ENCODE results near the gene TFDP1. TPM values are rescaled to one million over a fixed set of nuclear protein-coding genes. Genes with fewer than 3 reads are reported as not detected.

Gene TFDP1
- total RNA-seq, 4 donors from 2014 or later = 24.3 to 164 (median 49.1) TPM

DNA sequence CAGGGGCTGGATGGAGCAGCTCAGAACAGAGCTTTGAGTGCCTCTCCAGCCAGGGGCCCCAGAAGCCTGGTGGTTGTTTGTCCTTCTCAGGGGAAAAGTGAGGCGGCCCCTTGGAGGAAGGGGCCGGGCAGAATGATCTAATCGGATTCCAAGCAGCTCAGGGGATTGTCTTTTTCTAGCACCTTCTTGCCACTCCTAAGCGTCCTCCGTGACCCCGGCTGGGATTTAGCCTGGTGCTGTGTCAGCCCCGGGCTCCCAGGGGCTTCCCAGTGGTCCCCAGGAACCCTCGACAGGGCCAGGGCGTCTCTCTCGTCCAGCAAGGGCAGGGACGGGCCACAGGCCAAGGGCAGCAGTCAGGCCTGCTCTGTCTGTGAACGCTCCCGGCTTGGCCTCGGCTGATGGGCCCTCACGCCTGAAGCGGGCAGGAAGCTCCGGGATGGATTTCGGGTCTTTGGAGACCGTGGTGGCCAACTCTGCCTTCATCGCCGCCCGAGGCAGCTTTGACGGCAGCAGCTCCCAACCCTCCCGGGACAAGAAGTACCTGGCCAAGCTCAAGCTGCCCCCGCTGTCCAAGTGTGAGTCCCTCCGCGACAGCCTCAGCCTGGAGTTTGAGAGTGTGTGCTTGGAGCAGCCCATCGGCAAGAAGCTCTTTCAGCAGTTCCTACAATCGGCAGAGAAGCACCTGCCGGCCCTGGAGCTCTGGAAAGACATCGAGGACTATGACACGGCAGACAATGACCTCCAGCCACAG lies 82.6 kb downstream of the TFDP1 start, which contains the start of gene GRK1:
Gene GRK1, plus strand, starts transcription at position 269 of the 751 bp plus-strand sequence. Its CDS starts 168 bp downstream, at position 437.
- Histone ChIP-seq H3K36me3 (no peaks in the 10 kb centered on the region), H3K27ac (no peak within 1 kb of the TSS), H3K27me3 (no peaks in the 10 kb centered on the region), H3K4me1 (peaks cover 0 to 13% (median 2%) of the 10 kb centered on the region in 4 donors), H3K4me3 (no peak within 1 kb of the TSS), H3K9me3 (no peaks in the 10 kb centered on the region)
- no peak for TF ChIP-seq EP300 (IDR thresholded peaks at IDR 0.05; ENCODE audit: low read depth)
- no peak for TF ChIP-seq POLR2AphosphoS5 (IDR thresholded peaks at IDR 0.05)
- TF ChIP-seq CTCF (IDR thresholded peaks at IDR 0.05) = no peak
- TF ChIP-seq POLR2A (IDR thresholded peaks at IDR 0.05) = no peak
- WGBS, 2 donors (ENCODE audit: low coverage in 1 of 2) = 85 to 98% methylated on average over 7 to 32 of the region's 32 CpGs
- peak; percentile 7 for DNase-seq
- intact Hi-C loops (cut with DNase I; ENCODE audit: low total_unique reads) (no loop called here), in situ Hi-C loops (cut with MboI; ENCODE audit: low pct_ligation_motif_present in 1 of 4, low pct_unique_long_range_greater_than_20kb in 1 of 4, low sequenced_read_pairs in 3 of 4) (no loop called here)

DNA sequence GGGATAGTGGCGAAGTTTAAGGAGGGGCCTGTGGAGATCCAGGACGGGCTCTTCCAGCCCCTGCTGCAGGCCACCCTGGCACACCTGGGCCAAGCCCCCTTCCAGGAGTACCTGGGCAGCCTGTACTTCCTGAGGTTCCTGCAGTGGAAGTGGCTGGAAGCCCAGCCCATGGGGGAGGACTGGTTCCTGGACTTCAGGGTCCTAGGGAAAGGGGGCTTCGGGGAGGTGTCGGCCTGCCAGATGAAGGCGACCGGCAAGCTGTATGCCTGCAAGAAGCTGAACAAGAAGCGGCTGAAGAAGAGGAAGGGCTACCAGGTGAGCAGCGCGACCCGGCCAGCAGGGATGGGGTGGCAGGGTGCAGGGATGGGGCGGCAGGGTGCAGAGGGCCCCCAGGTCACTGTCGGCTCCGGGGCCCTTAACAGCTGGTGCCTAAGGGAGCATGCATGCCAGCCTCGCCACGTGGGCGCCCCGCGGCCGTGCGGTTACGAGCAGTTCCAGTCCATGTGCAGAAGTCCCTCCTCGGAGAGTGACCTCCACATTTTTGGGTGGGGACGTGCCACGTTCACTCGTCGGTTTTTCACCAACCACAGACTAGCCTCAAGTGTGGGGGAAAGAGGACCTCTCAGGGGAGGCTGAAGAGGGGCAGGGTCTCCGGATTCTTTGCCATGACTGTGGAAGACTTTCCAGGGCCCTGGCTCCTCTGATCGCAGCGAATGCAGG lies 83.4 kb downstream of the TFDP1 start:
- Histone ChIP-seq H3K27me3 (no peaks in the 10 kb centered on the region), H3K4me3 (no peak overlapping the region), H3K27ac (no peak overlapping the region), H3K36me3 (no peaks in the 10 kb centered on the region), H3K4me1 (peaks cover 0 to 13% (median 2%) of the 10 kb centered on the region in 4 donors), H3K9me3 (no peaks in the 10 kb centered on the region)
- intact Hi-C loops (cut with DNase I; ENCODE audit: low total_unique reads) (no loop called here), in situ Hi-C loops (cut with MboI; ENCODE audit: low pct_ligation_motif_present in 1 of 4, low pct_unique_long_range_greater_than_20kb in 1 of 4, low sequenced_read_pairs in 3 of 4) (no loop called here)
- 91 to 100% methylated on average over 3 to 29 of the region's 29 CpGs for WGBS, 2 donors (ENCODE audit: low coverage in 1 of 2)
- peak; percentile 4 for DNase-seq
- TF ChIP-seq POLR2AphosphoS5 (IDR thresholded peaks at IDR 0.05) (no peak), EP300 (IDR thresholded peaks at IDR 0.05; ENCODE audit: low read depth) (no peak), CTCF (IDR thresholded peaks at IDR 0.05) (no peak), POLR2A (IDR thresholded peaks at IDR 0.05) (no peak)

DNA sequence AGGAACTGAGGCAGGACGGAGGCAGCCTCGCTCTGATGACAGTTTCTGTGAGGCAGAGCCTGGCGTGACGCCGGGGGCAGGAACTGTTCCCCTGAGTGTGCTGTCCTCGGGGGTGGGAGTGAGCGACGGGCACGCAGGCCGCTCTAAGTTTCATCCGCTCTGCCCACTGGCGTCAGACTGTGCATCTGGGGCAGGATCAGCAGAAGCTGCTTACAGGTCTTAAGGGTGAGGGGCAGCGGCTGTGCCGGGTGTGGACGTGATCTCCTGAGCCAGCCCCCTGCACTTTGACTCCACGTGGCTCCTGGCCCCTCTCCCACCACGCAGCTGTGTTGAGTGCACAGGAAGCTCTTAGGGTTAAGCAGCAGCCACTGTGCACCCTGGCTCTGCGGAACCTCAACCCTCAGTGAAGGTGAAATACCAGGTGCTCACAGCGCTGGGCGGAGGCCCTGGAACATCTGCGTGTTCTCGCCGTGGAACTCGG lies 84.0 kb downstream of the TFDP1 start:
- in situ Hi-C loops (cut with MboI; ENCODE audit: low pct_ligation_motif_present in 1 of 4, low pct_unique_long_range_greater_than_20kb in 1 of 4, low sequenced_read_pairs in 3 of 4) = no loop called here
- TF ChIP-seq CTCF (IDR thresholded peaks at IDR 0.05) = no peak
- TF ChIP-seq EP300 (IDR thresholded peaks at IDR 0.05; ENCODE audit: low read depth) = no peak
- no peak for TF ChIP-seq POLR2AphosphoS5 (IDR thresholded peaks at IDR 0.05)
- no peak for TF ChIP-seq POLR2A (IDR thresholded peaks at IDR 0.05)

GRCh38 chr13:113669231-113669754 lies 84.7 kb downstream of the TFDP1 start:
- Histone ChIP-seq H3K4me3 (no peak overlapping the region), H3K9me3 (no peaks in the 10 kb centered on the region), H3K4me1 (peaks cover 0 to 8% (median 0%) of the 10 kb centered on the region in 4 donors), H3K36me3 (no peaks in the 10 kb centered on the region), H3K27me3 (no peaks in the 10 kb centered on the region), H3K27ac (no peak overlapping the region)
- WGBS, 2 donors (ENCODE audit: low coverage in 1 of 2) = 22 to 64% methylated on average over 1 to 13 of the region's 13 CpGs
- TF ChIP-seq POLR2AphosphoS5 (IDR thresholded peaks at IDR 0.05) (no peak), POLR2A (IDR thresholded peaks at IDR 0.05) (no peak), EP300 (IDR thresholded peaks at IDR 0.05; ENCODE audit: low read depth) (no peak), CTCF (IDR thresholded peaks at IDR 0.05) (no peak)
- in situ Hi-C loops (cut with MboI; ENCODE audit: low pct_ligation_motif_present in 1 of 4, low pct_unique_long_range_greater_than_20kb in 1 of 4, low sequenced_read_pairs in 3 of 4) = no loop called here
- peak; percentile 5 for DNase-seq
- intact Hi-C loops (cut with DNase I; ENCODE audit: low total_unique reads) = no loop called here

More for the DNA sequence above, 84.0 kb downstream of the TFDP1 start:
- no peak overlapping the region for H3K27ac ChIP-seq
- WGBS, 2 donors (ENCODE audit: low coverage in 1 of 2) = 71 to 83% methylated on average over 6 to 24 of the region's 24 CpGs
- intact Hi-C loops (cut with DNase I; ENCODE audit: low total_unique reads) = no loop called here
- no peaks in the 10 kb centered on the region for H3K9me3 ChIP-seq
- H3K36me3 ChIP-seq = no peaks in the 10 kb centered on the region
- peaks cover 0 to 13% (median 2%) of the 10 kb centered on the region in 4 donors for H3K4me1 ChIP-seq
- DNase-seq = peak; percentile 3
- no peaks in the 10 kb centered on the region for H3K27me3 ChIP-seq
- H3K4me3 ChIP-seq = no peak overlapping the region

Measured in transverse colon (tissue), 4 donors.